CD4-positive, alpha-beta T cell treated with Interleukin-4 for 4 hours (primary cell): ENCODE data around the gene DRC3.
"Not testable (repeated sequence)": the region's sequence is repeated elsewhere in the genome, so short reads cannot be mapped to it uniquely, and the experiment has no call there.

ENCODE experiments used
- DNase-seq: peaks from one replicate; pipeline ENCODE4 v3.0.0-alpha.2; 2020

The DRC3 gene

DNA sequence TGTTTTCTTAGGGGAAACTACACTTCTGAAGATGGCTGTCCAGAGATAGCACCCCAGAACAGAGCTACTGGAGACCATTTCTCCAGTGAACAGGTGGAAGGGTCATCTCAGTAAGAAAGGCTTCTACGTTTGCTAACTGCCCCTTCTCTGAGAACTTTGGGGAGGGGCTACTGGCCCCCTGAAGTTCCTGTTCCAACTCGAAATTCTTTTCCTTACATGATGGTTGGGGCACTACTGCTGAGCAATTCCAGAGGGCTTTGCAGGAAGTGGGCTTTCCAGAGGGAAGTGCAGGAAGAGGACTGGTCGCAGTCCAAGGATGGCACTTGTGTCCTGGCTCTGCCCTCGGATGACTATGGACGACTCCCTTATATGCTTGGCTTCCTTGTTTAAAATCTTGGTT, 31.6 kb upstream of the DRC3 start:
- DNase-seq: no peak

- DNase-seq: no peak
These were observed 29.8 kb upstream of the DRC3 start for GRCh38 chr17:17942846-17943245.

- DNase-seq: no peak
These were observed 29.2 kb upstream of the DRC3 start for GRCh38 chr17:17943281-17943984.

DNA sequence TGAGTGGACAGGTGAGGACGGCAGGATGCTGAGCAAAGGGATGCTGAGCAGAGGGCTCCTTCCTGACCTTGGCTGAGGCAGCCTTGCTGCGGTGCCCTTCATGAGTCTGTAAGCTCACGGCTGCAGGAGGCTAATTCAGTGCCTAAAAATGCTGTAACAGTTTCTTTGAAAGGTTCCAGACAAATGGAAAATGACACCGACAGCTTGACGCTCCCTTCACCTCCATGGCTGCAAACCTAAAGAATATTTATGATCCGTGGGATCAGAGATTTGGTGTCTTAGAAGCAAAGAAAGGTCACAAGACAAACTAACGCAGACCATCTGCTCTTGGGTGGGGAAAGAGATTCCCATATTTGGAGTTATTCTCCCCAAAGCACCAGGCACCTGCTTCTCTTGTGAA, 28.4 kb upstream of the DRC3 start:
- DNase-seq: no peak

DNA sequence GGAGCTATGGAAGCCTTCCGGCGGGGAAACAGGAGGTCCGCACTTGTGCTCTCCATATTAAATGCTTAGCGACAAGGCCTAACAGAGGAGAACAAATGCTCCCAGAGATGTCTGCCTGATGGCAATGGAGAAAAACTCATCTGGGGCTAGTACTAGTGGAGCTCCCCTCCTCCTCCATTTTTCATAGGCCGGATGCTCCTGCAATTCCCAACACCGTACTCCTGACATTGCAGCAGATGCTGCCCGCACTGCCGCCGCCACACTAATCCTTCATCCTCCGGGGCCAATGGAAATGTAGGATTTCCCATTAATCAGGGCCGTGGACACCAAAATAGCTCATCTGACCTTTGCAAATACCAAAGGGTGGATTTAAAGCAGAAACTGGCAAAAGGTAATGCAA, 27.9 kb upstream of the DRC3 start:
- no peak for DNase-seq

- no peak for DNase-seq
These were observed 26.6 kb upstream of the DRC3 start for GRCh38 chr17:17946093-17946492.

DNA sequence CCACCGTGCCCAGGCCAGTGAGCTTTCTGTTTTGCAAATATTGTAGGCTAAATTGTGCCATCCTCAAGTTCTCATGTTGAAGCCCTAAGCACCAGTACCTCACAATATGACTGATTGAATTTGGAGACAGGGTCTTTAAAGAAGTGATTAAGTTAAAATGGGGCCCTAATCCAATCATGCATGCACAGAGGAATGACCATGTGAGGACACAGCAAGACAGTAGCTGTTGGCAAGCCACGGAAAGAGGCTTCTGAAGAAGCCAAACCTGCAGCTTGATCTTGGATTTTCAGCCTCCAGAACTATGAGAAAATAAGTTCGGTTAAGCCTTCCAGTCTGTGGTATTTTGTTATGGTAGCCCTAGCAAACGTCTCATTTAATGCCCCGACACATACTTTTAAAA, 25.4 kb upstream of the DRC3 start:
- no peak for DNase-seq

DNA sequence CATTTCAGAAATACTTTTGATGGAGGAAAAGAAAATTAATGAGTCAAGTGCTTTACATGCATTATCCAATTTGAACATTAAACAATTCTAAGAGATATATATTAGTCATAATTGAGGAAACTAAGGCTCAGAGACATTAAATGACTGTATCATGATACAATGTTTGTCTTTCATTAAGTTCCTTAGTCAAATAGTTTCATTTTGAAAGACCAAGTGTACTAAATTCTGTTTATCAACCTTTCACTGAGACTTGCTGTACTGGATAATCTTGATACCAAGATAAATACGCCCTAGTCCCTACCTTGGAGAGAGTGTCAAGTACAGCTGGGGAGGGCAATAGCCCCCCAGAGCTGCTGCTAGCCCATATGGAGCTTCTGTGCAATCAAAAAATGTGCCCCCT, 24.7 kb upstream of the DRC3 start:
- no peak for DNase-seq

GRCh38 chr17:17950347-17950746, 22.3 kb upstream of the DRC3 start:
- no peak for DNase-seq

DNA sequence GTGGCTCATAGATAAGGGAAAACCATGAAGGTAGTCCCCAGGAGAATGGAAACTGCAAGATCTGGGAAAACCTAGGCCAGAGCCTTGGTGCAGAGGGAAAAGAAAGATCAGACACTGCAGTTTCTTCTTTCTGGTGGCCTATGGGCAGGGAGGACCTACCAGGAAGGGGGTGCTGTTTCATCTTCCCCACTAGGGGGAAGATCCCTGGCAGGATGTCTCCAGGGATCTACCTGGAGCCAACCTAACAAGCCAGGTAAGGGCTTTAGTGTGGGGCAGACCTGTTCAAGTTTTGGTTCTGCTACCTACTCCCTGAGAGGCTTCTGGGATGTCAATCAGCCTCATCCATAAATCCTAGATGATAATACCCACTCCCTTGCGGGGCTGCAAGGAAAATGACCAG, 21.9 kb upstream of the DRC3 start:
- DNase-seq: no peak

GRCh38 chr17:17951524-17951923, 21.1 kb upstream of the DRC3 start:
- no peak for DNase-seq

- DNase-seq: no peak
These were observed 20.0 kb upstream of the DRC3 start for GRCh38 chr17:17952691-17953090.

DNA sequence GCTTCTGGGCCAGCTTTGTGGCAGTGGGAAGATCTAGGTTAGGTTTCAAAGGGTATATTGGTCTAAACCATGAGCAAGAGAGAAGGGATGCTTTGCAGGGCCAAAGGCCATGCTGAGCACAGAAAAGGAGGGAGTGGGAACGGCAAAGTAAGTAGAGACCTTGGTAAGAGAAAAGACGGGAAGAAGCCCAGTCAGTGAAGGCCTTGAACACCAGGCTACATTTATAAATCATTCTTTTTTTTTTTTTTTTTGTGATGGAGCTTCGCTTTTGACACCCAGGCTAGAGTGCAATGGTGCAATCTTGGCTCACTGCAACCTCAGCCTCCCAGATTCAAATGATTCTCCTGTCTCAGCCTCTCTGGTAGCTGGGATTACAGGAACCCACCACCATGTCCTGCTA, 18.6 kb upstream of the DRC3 start:
- DNase-seq: no peak

GRCh38 chr17:17955790-17956341, 16.8 kb upstream of the DRC3 start:
- DNase-seq: not testable (repeated sequence)

GRCh38 chr17:17957584-17957916, 15.1 kb upstream of the DRC3 start:
- no peak for DNase-seq

DNA sequence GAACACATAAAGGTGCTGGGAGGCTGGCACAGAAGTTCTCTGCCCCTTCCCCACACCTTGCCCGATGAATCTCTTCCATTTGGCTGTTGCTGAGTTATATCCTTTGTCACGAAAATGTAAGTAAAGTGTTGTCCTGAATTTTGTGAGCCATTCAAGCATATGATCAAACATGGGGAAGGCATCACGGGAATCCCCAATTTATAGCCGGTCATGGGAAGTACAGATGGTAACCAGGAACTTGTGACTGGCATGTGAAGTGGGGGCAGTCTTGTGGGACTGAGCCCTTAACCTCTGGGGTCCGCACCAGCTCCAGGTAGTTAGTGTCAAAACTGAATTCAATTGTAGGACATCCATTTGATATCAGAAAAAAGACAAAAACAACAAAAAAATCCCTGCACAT, 13.7 kb upstream of the DRC3 start:
- DNase-seq: peak; percentile 5

DNA sequence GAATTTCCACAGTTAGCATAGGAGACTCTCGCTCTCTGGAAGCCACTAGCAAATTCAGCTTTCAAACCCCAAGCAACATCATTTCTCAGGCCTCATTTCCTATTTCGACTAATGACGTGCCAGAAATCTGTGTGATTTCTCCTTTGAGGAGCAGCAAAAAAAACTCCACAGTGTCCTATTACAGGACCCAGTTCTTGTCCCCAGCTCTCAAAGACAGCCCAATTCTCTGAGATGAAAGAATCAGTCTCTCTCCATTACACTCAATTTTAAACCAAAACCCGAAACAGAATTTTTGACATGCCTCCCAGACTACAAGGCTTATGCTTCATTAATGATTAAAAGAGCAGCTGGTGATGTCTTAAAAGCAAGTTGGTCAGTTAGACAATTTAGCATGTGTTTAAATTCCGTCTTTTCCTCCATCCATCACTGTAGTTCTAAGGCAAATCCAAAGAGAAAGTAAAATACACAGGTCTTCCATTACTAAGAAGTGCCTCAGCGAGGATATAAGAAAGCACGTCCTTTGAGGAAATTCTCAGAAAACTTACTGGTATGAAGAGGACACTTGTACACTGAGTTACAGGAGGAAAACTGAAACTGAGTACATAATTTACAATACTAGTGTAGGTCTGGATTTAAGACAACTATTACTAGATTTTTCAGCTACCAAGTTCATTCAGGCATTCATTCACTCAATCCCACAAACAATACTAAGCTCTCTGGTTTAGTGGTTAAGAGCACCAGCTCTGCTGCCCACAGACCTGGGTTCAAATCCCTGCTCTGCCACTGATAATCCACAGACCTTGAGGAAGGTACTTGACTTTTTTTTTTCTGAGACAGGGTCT, 12.9 kb upstream of the DRC3 start:
- DNase-seq: peak; percentile 38

GRCh38 chr17:17960500-17961030, 12.1 kb upstream of the DRC3 start:
- DNase-seq: no peak

DNA sequence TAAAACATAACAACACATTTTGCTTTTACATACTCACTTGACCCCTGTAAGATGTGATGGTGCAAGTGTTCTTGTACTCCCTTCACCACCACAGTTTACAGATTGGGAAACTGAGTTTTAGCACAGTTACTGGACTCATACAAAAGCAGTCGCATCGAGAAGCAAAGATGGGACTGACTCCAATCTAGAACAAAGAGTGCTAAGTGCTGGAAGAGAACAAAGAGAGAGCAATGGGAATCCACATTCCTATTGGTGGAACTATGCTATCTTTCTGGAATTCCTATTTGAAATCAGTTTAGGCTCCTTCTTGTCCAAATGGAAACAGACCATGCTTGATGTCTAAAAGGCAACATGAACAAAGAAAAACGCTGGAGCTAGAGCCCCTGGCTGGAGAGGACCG, 9.6 kb upstream of the DRC3 start:
- DNase-seq: no peak

- DNase-seq: no peak
These were observed 8.8 kb upstream of the DRC3 start for GRCh38 chr17:17963694-17964436.

DNA sequence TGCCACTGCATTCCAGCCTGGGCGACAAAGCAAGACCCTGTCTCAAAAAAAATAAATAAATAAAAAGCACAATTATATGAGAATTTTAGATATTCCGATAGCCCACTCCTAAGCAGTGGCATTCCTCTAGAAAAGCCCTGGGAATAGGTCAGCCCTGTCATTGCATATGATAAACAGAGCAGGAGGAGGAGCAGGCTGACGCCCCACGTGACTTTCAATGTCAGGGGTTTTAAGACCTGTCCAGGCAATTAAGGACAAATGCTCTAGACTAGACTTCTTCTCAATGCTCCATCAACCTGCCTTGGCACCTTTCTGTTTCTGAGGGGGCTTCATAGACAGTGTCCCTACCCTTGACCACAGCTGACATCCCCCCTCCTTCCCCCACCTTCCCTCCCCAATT, 8.0 kb upstream of the DRC3 start:
- DNase-seq: no peak

- no peak for DNase-seq
These were observed 7.4 kb upstream of the DRC3 start for GRCh38 chr17:17965152-17965721.

GRCh38 chr17:17966399-17966798, 6.3 kb upstream of the DRC3 start:
- no peak for DNase-seq
